ENCODE measurements around the gene TAPT1. TPM values are rescaled to one million over a fixed set of nuclear protein-coding genes. Genes with fewer than 3 reads are reported as not detected.

TAPT1 gene
- polyA plus RNA-seq, 1 donor, result 29.4 TPM

DNA sequence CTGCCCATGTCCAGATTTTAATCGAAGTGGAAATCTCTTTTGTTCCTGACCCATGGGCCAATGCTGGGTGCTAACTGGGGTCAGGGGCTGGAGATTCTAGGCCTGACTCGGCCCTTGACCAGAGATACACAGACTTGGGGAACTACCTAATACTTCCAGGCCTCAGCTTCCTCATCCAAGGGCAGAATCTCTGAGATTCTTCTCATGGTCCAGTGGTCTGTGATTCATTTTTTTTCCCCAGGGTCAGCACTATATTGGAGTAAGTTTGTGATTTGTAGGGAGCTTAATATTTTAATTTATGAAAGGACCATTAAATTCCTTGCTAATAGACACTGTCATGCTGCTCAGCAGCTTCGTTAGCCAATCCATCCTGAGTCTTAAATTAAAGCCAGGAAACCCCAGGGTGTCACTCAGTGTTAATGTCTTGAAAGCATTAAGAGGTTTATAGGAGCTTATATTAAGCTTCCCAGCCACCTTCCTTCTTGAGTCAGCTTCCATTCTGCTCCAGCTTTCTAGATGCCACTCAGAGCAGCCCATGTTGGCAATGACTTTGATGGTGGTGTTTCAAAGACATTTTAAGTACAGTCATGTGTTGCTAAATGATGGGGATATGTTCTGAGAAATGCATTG, 115.5 kb downstream of the TAPT1 start:
- WGBS (ENCODE audit: insufficient coverage, low lambda C conversion rate), result no CpG with 5 or more reads among the region's 3 CpGs
- Histone ChIP-seq H3K4me3 (ENCODE audit: low read length) (no peak overlapping the region), H3K4me1 (ENCODE audit: control insufficient read depth, insufficient read depth, low read length) (no peaks in the 10 kb centered on the region), H3K27me3 (ENCODE audit: control insufficient read depth, insufficient read depth, low read length) (no peaks in the 10 kb centered on the region), H3K27ac (ENCODE audit: low read length) (no peak overlapping the region), H3K9me3 (ENCODE audit: control insufficient read depth, low read depth, low read length) (no peaks in the 10 kb centered on the region), H3K36me3 (ENCODE audit: control insufficient read depth, insufficient read depth, low read length) (no peaks in the 10 kb centered on the region)
- DNase-seq, result no peak

Other genes starting within 250 kb of the TAPT1 start
- 22.5 TPM for gene PROM1, start 142.4 kb downstream of the TAPT1 start, polyA plus RNA-seq